Endothelial cell (in vitro differentiated cells): ENCODE measurements around the gene YIPF5. TPM values are rescaled to one million over a fixed set of nuclear protein-coding genes. Genes with fewer than 3 reads are reported as not detected.

ENCODE experiments used
- DNase-seq: peaks from one replicate; pipeline ENCODE4 v3.0.0; 2021; ENCODE audit warnings: low spot score
- H3K27ac Mint-ChIP-seq: one replicate; pipeline ENCODE4 v1.8.0; 2021; ENCODE audit warnings: mixed read lengths, inconsistent platforms; ENCODE audit not compliant: unreplicated experiment
- H3K27me3 Mint-ChIP-seq: one replicate; pipeline ENCODE4 v1.8.0; 2021; ENCODE audit warnings: mild to moderate bottlenecking, moderate library complexity, mixed read lengths, inconsistent platforms; ENCODE audit not compliant: unreplicated experiment
- H3K36me3 Mint-ChIP-seq: one replicate; pipeline ENCODE4 v1.8.0; 2021; ENCODE audit warnings: mild to moderate bottlenecking, low read depth, mixed read lengths, inconsistent platforms; ENCODE audit not compliant: unreplicated experiment
- H3K4me1 Mint-ChIP-seq: one replicate; pipeline ENCODE4 v1.8.0; 2021; ENCODE audit warnings: mild to moderate bottlenecking, mixed read lengths, inconsistent platforms; ENCODE audit not compliant: unreplicated experiment
- H3K4me3 Mint-ChIP-seq: one replicate; pipeline ENCODE4 v1.8.0; 2021; ENCODE audit warnings: mild to moderate bottlenecking, mixed read lengths, inconsistent platforms; ENCODE audit not compliant: unreplicated experiment
- H3K9me3 Mint-ChIP-seq: one replicate; pipeline ENCODE4 v1.8.0; 2021; ENCODE audit warnings: mixed read lengths, inconsistent platforms; ENCODE audit not compliant: unreplicated experiment
- total RNA-seq: library from RNA; stranded (reverse); fragmentation: NEBNext Ultra II Directional; extraction: Animal tissue kit (Norgen Biotek cat#: 25700); gene quantifications from one replicate; pipeline ENCODE4 v1.2.1, GENCODE V29; 2021; ENCODE audit not compliant: unreplicated experiment
- TF ChIP-seq, protein P1 (sequence below): fragments of 200-600 bp; sonication (generic); IDR thresholded peaks from one replicate; pipeline ENCODE4 v1.5.0; 2021; ENCODE audit warnings: antibody characterized with exemption; ENCODE audit not compliant: unreplicated experiment

Gene YIPF5
- total RNA-seq, 1 donor from 2014 or later, result 47.8 TPM

DNA sequence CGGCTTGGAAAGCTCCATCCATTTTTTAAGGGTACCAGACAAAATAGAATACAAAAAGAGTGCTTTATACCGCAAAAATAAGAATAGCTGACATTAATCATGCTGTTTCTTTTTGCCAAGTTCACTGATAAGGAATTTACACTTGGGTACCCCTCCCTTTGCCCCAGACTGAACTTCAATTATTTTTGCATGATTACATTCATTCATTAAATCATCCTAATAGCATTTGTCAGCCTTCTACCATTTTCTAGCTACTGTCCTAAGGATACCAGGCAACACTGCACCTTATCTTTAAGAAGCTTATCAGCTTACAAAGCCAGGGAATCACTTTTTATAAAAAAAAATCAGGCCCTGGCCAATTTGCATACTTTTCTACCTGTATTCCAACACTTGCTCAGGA, 48.4 kb downstream of the YIPF5 start:
- no peak overlapping the region for H3K27ac Mint-ChIP-seq
- H3K27me3 Mint-ChIP-seq, result no peaks in the 10 kb centered on the region
- H3K9me3 Mint-ChIP-seq, result no peaks in the 10 kb centered on the region
- H3K36me3 Mint-ChIP-seq, result no peaks in the 10 kb centered on the region
- H3K4me1 Mint-ChIP-seq, result no peaks in the 10 kb centered on the region
- no peak overlapping the region for H3K4me3 Mint-ChIP-seq
- TF ChIP-seq, protein P1, sequence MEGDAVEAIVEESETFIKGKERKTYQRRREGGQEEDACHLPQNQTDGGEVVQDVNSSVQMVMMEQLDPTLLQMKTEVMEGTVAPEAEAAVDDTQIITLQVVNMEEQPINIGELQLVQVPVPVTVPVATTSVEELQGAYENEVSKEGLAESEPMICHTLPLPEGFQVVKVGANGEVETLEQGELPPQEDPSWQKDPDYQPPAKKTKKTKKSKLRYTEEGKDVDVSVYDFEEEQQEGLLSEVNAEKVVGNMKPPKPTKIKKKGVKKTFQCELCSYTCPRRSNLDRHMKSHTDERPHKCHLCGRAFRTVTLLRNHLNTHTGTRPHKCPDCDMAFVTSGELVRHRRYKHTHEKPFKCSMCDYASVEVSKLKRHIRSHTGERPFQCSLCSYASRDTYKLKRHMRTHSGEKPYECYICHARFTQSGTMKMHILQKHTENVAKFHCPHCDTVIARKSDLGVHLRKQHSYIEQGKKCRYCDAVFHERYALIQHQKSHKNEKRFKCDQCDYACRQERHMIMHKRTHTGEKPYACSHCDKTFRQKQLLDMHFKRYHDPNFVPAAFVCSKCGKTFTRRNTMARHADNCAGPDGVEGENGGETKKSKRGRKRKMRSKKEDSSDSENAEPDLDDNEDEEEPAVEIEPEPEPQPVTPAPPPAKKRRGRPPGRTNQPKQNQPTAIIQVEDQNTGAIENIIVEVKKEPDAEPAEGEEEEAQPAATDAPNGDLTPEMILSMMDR, result no peak
- no peak for DNase-seq

DNA sequence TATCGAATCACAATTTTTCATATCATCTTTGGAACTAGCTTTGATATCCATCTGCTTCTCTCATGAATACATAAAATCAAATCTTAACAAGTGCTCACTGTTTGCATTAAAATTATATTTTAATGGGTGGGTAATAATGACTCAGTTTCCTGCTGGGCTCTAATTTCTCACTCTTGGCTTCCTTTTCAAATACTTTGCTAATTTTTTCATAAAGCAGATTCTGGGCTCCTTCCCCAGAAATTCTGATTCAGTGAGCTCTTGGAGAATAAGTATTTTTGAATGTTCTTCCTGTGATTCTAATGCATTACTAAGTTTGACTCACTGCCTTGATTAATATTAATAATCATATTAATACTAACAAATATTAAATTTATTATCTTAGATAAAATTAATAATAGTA, 48.9 kb downstream of the YIPF5 start:
- no peaks in the 10 kb centered on the region for H3K4me1 Mint-ChIP-seq
- H3K27me3 Mint-ChIP-seq, result no peaks in the 10 kb centered on the region
- DNase-seq, result no peak
- no peaks in the 10 kb centered on the region for H3K36me3 Mint-ChIP-seq
- H3K27ac Mint-ChIP-seq, result no peak overlapping the region
- TF ChIP-seq, protein P1, result no peak
- H3K4me3 Mint-ChIP-seq, result no peak overlapping the region
- no peaks in the 10 kb centered on the region for H3K9me3 Mint-ChIP-seq

DNA sequence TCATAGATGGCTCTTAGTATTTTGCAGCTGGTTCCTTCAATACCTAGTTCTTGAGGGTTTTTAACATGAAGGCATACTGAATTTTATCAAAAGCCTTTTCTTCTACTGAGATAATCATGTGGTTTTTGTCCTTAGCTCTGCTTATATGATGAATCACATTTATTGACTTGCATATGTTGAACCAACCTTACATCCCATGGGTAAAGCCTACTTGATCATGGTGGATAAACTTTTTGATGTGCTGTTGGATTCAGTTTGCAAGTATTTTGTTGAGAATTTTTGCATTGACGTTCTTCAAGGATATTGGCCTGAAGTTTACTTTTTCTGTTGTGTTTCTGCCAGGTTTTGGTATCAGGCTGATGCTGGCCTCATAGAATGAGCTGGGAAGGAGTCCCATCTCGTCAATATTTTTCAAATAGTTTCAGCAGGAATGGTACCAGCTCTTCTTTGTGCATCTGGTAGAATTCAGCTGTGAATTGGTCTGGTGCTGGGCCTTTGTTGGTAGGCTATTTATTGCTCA, 49.7 kb downstream of the YIPF5 start:
- Mint-ChIP-seq H3K9me3 (no peaks in the 10 kb centered on the region), H3K27ac (no peak overlapping the region), H3K27me3 (no peaks in the 10 kb centered on the region), H3K4me3 (no peak overlapping the region), H3K36me3 (no peaks in the 10 kb centered on the region), H3K4me1 (no peaks in the 10 kb centered on the region)
- TF ChIP-seq, protein P1, result no peak
- DNase-seq, result no peak

DNA sequence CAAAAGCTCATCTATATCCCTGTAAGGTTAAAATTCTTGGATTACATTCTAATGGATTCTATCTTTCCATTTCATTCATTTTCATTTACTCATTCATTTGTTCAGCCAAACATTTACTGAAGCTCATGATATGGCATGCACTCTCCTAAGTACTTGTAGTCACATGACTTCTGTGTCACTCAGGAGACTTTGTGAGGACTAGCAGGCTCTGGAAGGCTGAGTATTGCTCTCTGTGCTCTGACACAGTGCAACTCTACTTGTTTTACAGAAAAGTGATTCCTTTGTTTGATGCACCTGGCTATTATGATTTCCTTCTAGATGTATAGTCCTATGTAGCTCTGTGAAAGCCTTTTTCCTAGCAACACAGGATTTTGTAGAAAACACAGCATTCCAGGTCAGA, 53.0 kb downstream of the YIPF5 start:
- Mint-ChIP-seq H3K9me3 (no peaks in the 10 kb centered on the region), H3K4me3 (no peak overlapping the region), H3K36me3 (no peaks in the 10 kb centered on the region), H3K4me1 (no peaks in the 10 kb centered on the region), H3K27me3 (no peaks in the 10 kb centered on the region), H3K27ac (no peak overlapping the region)
- no peak for DNase-seq
- TF ChIP-seq, protein P1, result no peak

DNA sequence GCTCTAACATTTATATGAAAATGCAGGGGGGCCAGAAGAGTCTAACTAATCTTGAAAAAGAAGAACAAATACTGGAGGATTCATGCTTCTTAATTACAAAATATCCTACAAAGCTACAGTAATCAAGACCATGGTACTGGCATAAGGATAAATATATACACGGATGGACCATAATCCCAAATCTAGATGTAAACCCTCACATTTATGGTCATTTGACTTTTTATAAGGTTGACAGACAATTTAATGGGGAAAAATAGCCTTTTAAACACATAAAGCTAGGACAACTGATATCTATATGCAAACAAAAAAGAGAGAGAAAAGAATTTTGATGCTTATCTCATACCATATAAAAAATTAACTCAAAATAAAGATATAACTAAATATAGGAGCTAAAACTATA, 55.9 kb downstream of the YIPF5 start:
- H3K27ac Mint-ChIP-seq, result no peak overlapping the region
- H3K4me3 Mint-ChIP-seq, result no peak overlapping the region
- DNase-seq, result no peak
- H3K27me3 Mint-ChIP-seq, result no peaks in the 10 kb centered on the region
- H3K9me3 Mint-ChIP-seq, result no peaks in the 10 kb centered on the region
- H3K36me3 Mint-ChIP-seq, result no peaks in the 10 kb centered on the region
- no peaks in the 10 kb centered on the region for H3K4me1 Mint-ChIP-seq
- TF ChIP-seq, protein P1, result no peak

Other genes with a start within 250 kb of the YIPF5 start
- 0.44 TPM for gene KCTD16, start 214 bp upstream of the YIPF5 start, total RNA-seq